ENCODE data around the gene CNTNAP5. TPM values are rescaled to one million over a fixed set of nuclear protein-coding genes. Genes with fewer than 3 reads are reported as not detected.

The CNTNAP5 gene
- total and polyA plus RNA-seq, 2 of the 4 experiments (the other 2 are of a cell fraction): not detected

- H3K14ac ChIP-seq (replicated peaks; ENCODE audit: low read depth, low read length): no peak overlapping the region
- H4K20me1 ChIP-seq (ENCODE audit: insufficient read depth, low read length): no peaks in the 10 kb centered on the region
- no peak overlapping the region for H4K5ac ChIP-seq (ENCODE audit: low read depth, low read length)
- DNase-seq: no peak
- in situ Hi-C loops (cut with MboI; ENCODE audit: low sequenced_read_pairs) (no loop called here), intact Hi-C loops (cut with micrococcal nuclease) (no loop called here), dilution Hi-C loops (cut with HindIII; ENCODE audit: low sequenced_read_pairs, unreplicated experiment) (no loop called here)
- no peak overlapping the region for H2BK15ac ChIP-seq (ENCODE audit: low read depth, low read length)
- H2AFZ ChIP-seq (replicated peaks; ENCODE audit: low read length, poor library complexity): no peak overlapping the region
- no peaks in the 10 kb centered on the region for H3K9me1 ChIP-seq (ENCODE audit: insufficient read depth, low read length)
- no peaks in the 10 kb centered on the region for H3K27me3 ChIP-seq (ENCODE audit: control insufficient read depth, insufficient read depth, low read length)
- H2BK20ac ChIP-seq (ENCODE audit: low read depth, low read length): no peak overlapping the region
- ChIA-PET POLR2A (ENCODE audit: unreplicated experiment) (no interaction called here), CTCF (no interaction called here)
- no peak overlapping the region for H4K91ac ChIP-seq (ENCODE audit: insufficient read depth, low read depth, low read length)
- H3K9ac ChIP-seq (ENCODE audit: low read depth, low read length): no peak overlapping the region
- H3K4me3 ChIP-seq (ENCODE audit: insufficient read depth, low read depth, low read length): no peak overlapping the region
- no peak overlapping the region for H2AK5ac ChIP-seq (ENCODE audit: low read depth, low read length)
- 40% methylated on average over 2 of the region's 2 CpGs; no CpG with 5 or more reads in 1 of the 2 experiments for WGBS, 2 experiments (ENCODE audit: extremely low coverage in 2 of 2, insufficient read length in 1 of 2)
- no peak overlapping the region for H2BK120ac ChIP-seq (ENCODE audit: low read depth, low read length)
- BruUV-seq (replicated peaks): no TSS peak
- H4K8ac ChIP-seq (ENCODE audit: low read depth in 2 of 2, low read length in 2 of 2): no peak overlapping the region
- TF ChIP-seq MXI1 (IDR thresholded peaks at IDR 0.05; ENCODE audit: borderline replicate concordance, low read depth, low read length): no peak
- TF ChIP-seq NFE2L2 (IDR thresholded peaks at IDR 0.05; ENCODE audit: low read depth, low read length): no peak
- no peak for TF ChIP-seq RAD21 (IDR thresholded peaks at IDR 0.05; ENCODE audit: low read length)
- no peak for TF ChIP-seq USF2 (IDR thresholded peaks at IDR 0.05; ENCODE audit: low read depth, low read length)
- no peak for TF ChIP-seq RFX5 (IDR thresholded peaks at IDR 0.05; ENCODE audit: low read depth, low read length)
- no peak for TF ChIP-seq CTCF (conservative IDR thresholded peaks at IDR 0.05; ENCODE audit: low read depth, low read length)
- TF ChIP-seq FOS (IDR thresholded peaks at IDR 0.05; ENCODE audit: low read depth, low read length): no peak
- no peak for TF ChIP-seq POLR2A (IDR thresholded peaks at IDR 0.05; ENCODE audit: low read depth, low read length)
- TF ChIP-seq RCOR1 (IDR thresholded peaks at IDR 0.05; ENCODE audit: insufficient replicate concordance, low read length): no peak
- no peak for TF ChIP-seq SMC3 (IDR thresholded peaks at IDR 0.05; ENCODE audit: low read depth, low read length)
- H3K4ac ChIP-seq (ENCODE audit: low read depth, low read length): no peak overlapping the region
- H3K79me1 ChIP-seq (ENCODE audit: low read depth in 1 of 2, low read length in 2 of 2): no peaks in the 10 kb centered on the region
- H3K23ac ChIP-seq (ENCODE audit: low read depth, low read length): no peak overlapping the region
- no peak overlapping the region for H2BK5ac ChIP-seq (ENCODE audit: low read depth, low read length, poor library complexity, severe bottlenecking)
- no peak overlapping the region for H3K4me2 ChIP-seq (ENCODE audit: low read depth, low read length)
- H3K56ac ChIP-seq (ENCODE audit: extremely low read depth, insufficient read depth, low read length): no peak overlapping the region
- H3K27ac ChIP-seq (ENCODE audit: insufficient read depth, low read length): no peak overlapping the region
- H3K4me1 ChIP-seq (ENCODE audit: control insufficient read depth, insufficient read depth, low read length): no peaks in the 10 kb centered on the region
- no peak overlapping the region for H3K18ac ChIP-seq (ENCODE audit: low read depth, low read length)
- H3K36me3 ChIP-seq (ENCODE audit: control insufficient read depth, insufficient read depth, low read length): no peaks in the 10 kb centered on the region
- no peaks in the 10 kb centered on the region for H3K9me3 ChIP-seq (ENCODE audit: control insufficient read depth, insufficient read depth, low read length)
- no peak for ATAC-seq (ENCODE audit: low read depth)
- H2AK9ac ChIP-seq (replicated peaks; ENCODE audit: low read depth, low read length, poor library complexity): no peak overlapping the region
Measured at GRCh38 chr2:124880995-124881394, 855.9 kb downstream of the CNTNAP5 start.

Measured in IMR-90 (cell line).